Fibroblast of lung (primary cell): ENCODE measurements around the gene RNF11.

Experiments used
- CTCF ChIP-seq, 2 donors: IDR thresholded peaks in 1 of 2; conservative IDR thresholded peaks in 1 of 2; 1 replicate in 1 of 2; 2 replicates in 1 of 2; pipeline ENCODE4 v1.5.1; 2011 to 2012; ENCODE audit warnings: low read length in 2 of 2, control low read depth in 1 of 2, inconsistent platforms in 1 of 2, low read depth in 1 of 2, mild to moderate bottlenecking in 1 of 2
- EZH2 ChIP-seq: IDR thresholded peaks from 2 replicates; pipeline ENCODE4 v1.5.1; 2012; ENCODE audit warnings: low read length, control low read depth, mild to moderate bottlenecking; ENCODE audit errors: missing control alignments

GRCh38 chr1:51231120-51231519 is 5.0 kb upstream of the RNF11 start:
- TF ChIP-seq CTCF (conservative IDR thresholded peaks at IDR 0.05 in 1 of 2, IDR thresholded peaks at IDR 0.05 in 1 of 2; ENCODE audit: low read depth in 1 of 2, low read length in 2 of 2): no peak
- no peak for TF ChIP-seq EZH2
